Vagina (tissue), 2 donors: ENCODE data around the gene CDKN2B. TPM values are rescaled to one million over a fixed set of nuclear protein-coding genes. Genes with fewer than 3 reads are reported as not detected.

Source experiments
- DNase-seq, 2 donors: peaks; one replicate each; pipeline ENCODE4 v3.0.0-alpha.2; 2017; ENCODE audit errors: extremely low spot score in 2 of 2
- H3K27ac ChIP-seq: fragments of 200-600 bp; sonication (generic); one replicate; pipeline ENCODE4 v1.5.1; 2019
- H3K27me3 ChIP-seq: fragments of 200-600 bp; sonication (generic); one replicate; pipeline ENCODE4 v1.5.1; 2019
- H3K36me3 ChIP-seq, 2 donors: fragments of 200-600 bp; sonication (generic); one replicate each; pipeline ENCODE4 v1.5.1; 2017 to 2019
- H3K4me1 ChIP-seq: fragments of 200-600 bp; sonication (generic); one replicate; pipeline ENCODE4 v1.5.1; 2019
- H3K4me3 ChIP-seq, 2 donors: fragments of 200-600 bp; sonication (generic); 1 replicate in 1 of 2; 2 replicates in 1 of 2; pipeline ENCODE4 v1.5.1; 2016 to 2019
- H3K9me3 ChIP-seq: fragments of 200-600 bp; sonication (generic); one replicate; pipeline ENCODE4 v1.5.1; 2019
- CTCF ChIP-seq, 3 experiments: fragments of 450-650 bp in 2 of 3; fragments of 200-600 bp in 1 of 3; sonication (generic) in 1 of 3; IDR thresholded peaks; one replicate each; pipeline ENCODE4 v1.5.1; 2017 to 2019; ENCODE audit warnings: antibody characterized with exemption in 3 of 3, mild to moderate bottlenecking in 2 of 3, moderate library complexity in 2 of 3
- POLR2A ChIP-seq, 2 donors: fragments of 450-650 bp; IDR thresholded peaks; one replicate each; pipeline ENCODE4 v1.6.1; 2017; ENCODE audit warnings: antibody characterized with exemption in 2 of 2, mild to moderate bottlenecking in 2 of 2, moderate library complexity in 2 of 2
- POLR2AphosphoS5 ChIP-seq, 2 donors: sonication (generic); formaldehyde crosslinking; IDR thresholded peaks; one replicate each; pipeline ENCODE4 v1.9.0; 2017; ENCODE audit warnings: antibody characterized with exemption in 2 of 2, mild to moderate bottlenecking in 2 of 2, low read depth in 1 of 2; ENCODE audit not compliant: insufficient read depth in 1 of 2
- intact Hi-C: fragments of 100-400 bp; cut with DNase I; formaldehyde crosslinking; loops from one replicate; pipeline ENCODE4 v1.15.1; 2023
- total RNA-seq: library from RNA; depleted of rRNA; stranded (reverse); fragments of >200 nt; gene quantifications from one replicate; pipeline ENCODE4 v1.2.3, GENCODE V29; 2016

Gene CDKN2B
- total RNA-seq, 1 donor from 2014 or later: 67.0 TPM

- TF ChIP-seq POLR2A (IDR thresholded peaks at IDR 0.05) (no peak), POLR2AphosphoS5 (IDR thresholded peaks at IDR 0.05; ENCODE audit: insufficient read depth in 1 of 2, low read depth in 1 of 2) (no peak)
- DNase-seq: no peak
- peaks cover 0 to 14% of the 10 kb centered on the region in 2 donors for H3K36me3 ChIP-seq
- H3K4me1 ChIP-seq: peaks cover 6% of the 10 kb centered on the region
- no peaks in the 10 kb centered on the region for H3K27me3 ChIP-seq
- no peaks in the 10 kb centered on the region for H3K9me3 ChIP-seq
- H3K27ac ChIP-seq: no peak overlapping the region
- intact Hi-C loops: no loop called here
- H3K4me3 ChIP-seq: no peak overlapping the region
Measured at GRCh38 chr9:22002038-22002437, 7.1 kb downstream of the CDKN2B start.

- intact Hi-C loops: no loop called here
- H3K27me3 ChIP-seq: no peaks in the 10 kb centered on the region
- H3K9me3 ChIP-seq: no peaks in the 10 kb centered on the region
- H3K27ac ChIP-seq: no peak overlapping the region
- no peaks in the 10 kb centered on the region for H3K36me3 ChIP-seq
- H3K4me1 ChIP-seq: peaks cover 11% of the 10 kb centered on the region
- no peak for DNase-seq
- no peak for TF ChIP-seq POLR2A (IDR thresholded peaks at IDR 0.05)
- TF ChIP-seq CTCF (IDR thresholded peaks at IDR 0.05): no peak
- TF ChIP-seq POLR2AphosphoS5 (IDR thresholded peaks at IDR 0.05; ENCODE audit: insufficient read depth in 1 of 2, low read depth in 1 of 2): no peak
- H3K4me3 ChIP-seq: no peak overlapping the region
Measured at GRCh38 chr9:21998026-21998425, 11.1 kb downstream of the CDKN2B start.

GRCh38 chr9:21997480-21997879, 11.6 kb downstream of the CDKN2B start:
- DNase-seq: no peak
- Histone ChIP-seq H3K36me3 (no peaks in the 10 kb centered on the region), H3K27me3 (no peaks in the 10 kb centered on the region), H3K27ac (no peak overlapping the region), H3K9me3 (no peaks in the 10 kb centered on the region), H3K4me1 (peaks cover 11% of the 10 kb centered on the region), H3K4me3 (no peak overlapping the region)
- intact Hi-C loops: no loop called here
- no peak for TF ChIP-seq POLR2AphosphoS5 (IDR thresholded peaks at IDR 0.05; ENCODE audit: insufficient read depth in 1 of 2, low read depth in 1 of 2)
- no peak for TF ChIP-seq POLR2A (IDR thresholded peaks at IDR 0.05)
- TF ChIP-seq CTCF (IDR thresholded peaks at IDR 0.05): no peak

- Histone ChIP-seq H3K36me3 (no peaks in the 10 kb centered on the region), H3K4me1 (peaks cover 11% of the 10 kb centered on the region), H3K9me3 (no peaks in the 10 kb centered on the region), H3K27me3 (no peaks in the 10 kb centered on the region), H3K4me3 (no peak overlapping the region), H3K27ac (no peak overlapping the region)
- TF ChIP-seq CTCF (IDR thresholded peaks at IDR 0.05): no peak
- no peak for TF ChIP-seq POLR2AphosphoS5 (IDR thresholded peaks at IDR 0.05; ENCODE audit: insufficient read depth in 1 of 2, low read depth in 1 of 2)
- TF ChIP-seq POLR2A (IDR thresholded peaks at IDR 0.05): no peak
- intact Hi-C loops: no loop called here
- no peak for DNase-seq
Measured at GRCh38 chr9:21996858-21997257, 12.2 kb downstream of the CDKN2B start.

GRCh38 chr9:21996438-21996837, 12.7 kb downstream of the CDKN2B start:
- H3K4me3 ChIP-seq: no peak overlapping the region
- H3K27me3 ChIP-seq: no peaks in the 10 kb centered on the region
- no peak for DNase-seq
- H3K9me3 ChIP-seq: no peaks in the 10 kb centered on the region
- H3K36me3 ChIP-seq: no peaks in the 10 kb centered on the region
- peaks cover 11% of the 10 kb centered on the region for H3K4me1 ChIP-seq
- TF ChIP-seq CTCF (IDR thresholded peaks at IDR 0.05) (no peak), POLR2A (IDR thresholded peaks at IDR 0.05) (no peak), POLR2AphosphoS5 (IDR thresholded peaks at IDR 0.05; ENCODE audit: insufficient read depth in 1 of 2, low read depth in 1 of 2) (no peak)
- no peak overlapping the region for H3K27ac ChIP-seq
- intact Hi-C loops: no loop called here
